Ascending aorta (tissue), 2 donors: ENCODE data around the gene DMKN. TPM values are rescaled to one million over a fixed set of nuclear protein-coding genes. Genes with fewer than 3 reads are reported as not detected.

Source experiments
- DNase-seq, 2 donors: peaks; one replicate each; pipeline ENCODE4 v3.0.0-alpha.2; 2019; ENCODE audit warnings: low spot score in 2 of 2
- H3K27ac ChIP-seq, 2 donors: fragments of 200-600 bp; sonication (generic); one replicate each; pipeline ENCODE4 v1.5.1; 2016 to 2017; ENCODE audit warnings: mild to moderate bottlenecking in 1 of 2
- H3K27me3 ChIP-seq: fragments of 200-600 bp; sonication (generic); one replicate; pipeline ENCODE4 v1.5.1; 2017
- H3K36me3 ChIP-seq, 2 donors: fragments of 200-600 bp; sonication (generic); one replicate each; pipeline ENCODE4 v1.5.1; 2016
- H3K4me1 ChIP-seq, 2 donors: fragments of 200-600 bp; sonication (generic); one replicate each; pipeline ENCODE4 v1.5.1; 2016 to 2017; ENCODE audit warnings: mild to moderate bottlenecking in 1 of 2
- H3K4me3 ChIP-seq, 2 donors: fragments of 200-600 bp; sonication (generic); one replicate each; pipeline ENCODE4 v1.5.1; 2016 to 2017; ENCODE audit warnings: mild to moderate bottlenecking in 1 of 2
- H3K9me3 ChIP-seq, 2 donors: fragments of 200-600 bp; sonication (generic); one replicate each; pipeline ENCODE4 v1.5.1; 2016
- intact Hi-C: fragments of 100-400 bp; cut with DNase I; formaldehyde crosslinking; loops from one replicate; pipeline ENCODE4 v1.15.1; 2023
- total RNA-seq: library from RNA; depleted of rRNA; stranded (reverse); fragments of >200 nt; gene quantifications from one replicate; pipeline ENCODE4 v1.1.0, GENCODE V29; 2016
- TF ChIP-seq, protein P1 (sequence below), 3 experiments: fragments of 200-600 bp in 2 of 3; fragments of 450-650 bp in 1 of 3; sonication (generic) in 2 of 3; IDR thresholded peaks; one replicate each; pipeline ENCODE4 v1.5.1; 2016 to 2019; ENCODE audit warnings: antibody characterized with exemption in 3 of 3, mild to moderate bottlenecking in 1 of 3, moderate library complexity in 1 of 3

Gene DMKN
- total RNA-seq, 1 donor from 2014 or later: 1.7 TPM

DNA sequence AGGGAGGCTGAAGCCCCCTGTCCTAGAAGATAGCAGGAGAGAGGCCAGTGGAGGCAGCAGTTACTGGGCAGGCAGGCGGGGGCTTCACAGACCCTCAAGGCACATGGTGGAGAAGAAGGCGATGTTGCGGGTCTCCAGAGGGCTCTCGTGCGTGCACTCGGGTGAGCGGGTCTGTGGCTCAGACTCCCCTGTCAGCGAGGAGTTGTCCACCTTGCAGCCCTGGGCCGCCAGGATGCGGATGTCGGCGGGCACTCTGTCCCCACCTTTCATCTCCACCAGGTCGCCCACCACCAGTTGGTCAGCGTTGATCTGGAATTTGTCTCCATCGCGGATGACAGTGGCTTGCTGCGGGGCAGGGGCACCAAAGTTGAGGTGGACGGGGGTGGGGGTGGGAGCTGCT is 46.8 kb upstream of the DMKN start:
- no peak for DNase-seq
- TF ChIP-seq, protein P1, sequence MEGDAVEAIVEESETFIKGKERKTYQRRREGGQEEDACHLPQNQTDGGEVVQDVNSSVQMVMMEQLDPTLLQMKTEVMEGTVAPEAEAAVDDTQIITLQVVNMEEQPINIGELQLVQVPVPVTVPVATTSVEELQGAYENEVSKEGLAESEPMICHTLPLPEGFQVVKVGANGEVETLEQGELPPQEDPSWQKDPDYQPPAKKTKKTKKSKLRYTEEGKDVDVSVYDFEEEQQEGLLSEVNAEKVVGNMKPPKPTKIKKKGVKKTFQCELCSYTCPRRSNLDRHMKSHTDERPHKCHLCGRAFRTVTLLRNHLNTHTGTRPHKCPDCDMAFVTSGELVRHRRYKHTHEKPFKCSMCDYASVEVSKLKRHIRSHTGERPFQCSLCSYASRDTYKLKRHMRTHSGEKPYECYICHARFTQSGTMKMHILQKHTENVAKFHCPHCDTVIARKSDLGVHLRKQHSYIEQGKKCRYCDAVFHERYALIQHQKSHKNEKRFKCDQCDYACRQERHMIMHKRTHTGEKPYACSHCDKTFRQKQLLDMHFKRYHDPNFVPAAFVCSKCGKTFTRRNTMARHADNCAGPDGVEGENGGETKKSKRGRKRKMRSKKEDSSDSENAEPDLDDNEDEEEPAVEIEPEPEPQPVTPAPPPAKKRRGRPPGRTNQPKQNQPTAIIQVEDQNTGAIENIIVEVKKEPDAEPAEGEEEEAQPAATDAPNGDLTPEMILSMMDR (IDR thresholded peaks at IDR 0.05): no peak
- H3K36me3 ChIP-seq: no peaks in the 10 kb centered on the region
- H3K4me1 ChIP-seq: peaks cover 0 to 6% of the 10 kb centered on the region in 2 donors
- intact Hi-C loops: no loop called here
- H3K27ac ChIP-seq: no peak overlapping the region
- H3K9me3 ChIP-seq: no peaks in the 10 kb centered on the region
- H3K4me3 ChIP-seq: no peak overlapping the region
- H3K27me3 ChIP-seq: peaks cover 9% of the 10 kb centered on the region

DNA sequence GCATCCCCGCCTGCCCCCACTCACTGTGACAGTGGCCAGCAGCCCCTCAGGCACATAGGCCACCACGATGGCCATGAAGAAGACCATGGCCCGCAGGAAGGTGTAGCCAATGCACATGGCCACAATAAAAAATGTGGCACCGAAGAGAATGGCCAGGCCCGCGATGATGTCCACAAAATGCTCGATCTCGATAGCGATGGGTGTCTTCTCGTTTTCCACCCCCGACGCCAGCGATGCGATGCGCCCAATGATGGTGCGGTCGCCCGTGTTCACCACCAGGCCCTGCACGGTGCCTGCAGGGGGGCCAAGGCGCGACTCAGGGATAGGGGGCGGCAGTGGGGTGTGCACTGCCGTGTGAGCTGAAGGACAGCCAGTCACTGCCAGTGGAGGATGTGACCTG is 46.3 kb upstream of the DMKN start:
- no peaks in the 10 kb centered on the region for H3K9me3 ChIP-seq
- no peak overlapping the region for H3K27ac ChIP-seq
- peaks cover 9% of the 10 kb centered on the region for H3K27me3 ChIP-seq
- DNase-seq: no peak
- TF ChIP-seq, protein P1 (IDR thresholded peaks at IDR 0.05): no peak
- H3K4me1 ChIP-seq: peaks cover 0 to 6% of the 10 kb centered on the region in 2 donors
- H3K4me3 ChIP-seq: no peak overlapping the region
- no peaks in the 10 kb centered on the region for H3K36me3 ChIP-seq
- intact Hi-C loops: no loop called here

DNA sequence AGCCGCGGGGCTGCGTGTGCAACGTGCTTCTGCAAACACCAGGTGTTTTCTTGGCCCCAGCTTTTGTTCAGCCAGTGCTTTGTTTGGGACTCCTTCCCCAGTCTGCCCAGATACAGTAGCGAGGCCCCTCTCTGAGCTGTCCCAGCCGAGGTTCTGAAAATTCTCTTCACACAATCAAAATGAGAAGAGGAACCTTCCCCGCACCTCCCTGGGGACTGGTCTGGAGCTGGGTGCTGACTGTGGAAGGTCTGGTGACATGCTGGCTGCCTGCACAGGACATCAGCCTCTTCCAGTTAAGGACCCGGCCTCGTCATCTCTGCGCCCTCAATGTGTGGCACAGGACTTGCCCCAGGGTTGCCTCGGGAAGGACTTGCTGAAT is 45.8 kb upstream of the DMKN start:
- intact Hi-C loops: no loop called here
- peaks cover 0 to 6% of the 10 kb centered on the region in 2 donors for H3K4me1 ChIP-seq
- no peaks in the 10 kb centered on the region for H3K36me3 ChIP-seq
- no peaks in the 10 kb centered on the region for H3K9me3 ChIP-seq
- H3K4me3 ChIP-seq: no peak overlapping the region
- TF ChIP-seq, protein P1 (IDR thresholded peaks at IDR 0.05): no peak
- H3K27me3 ChIP-seq: peaks cover 9% of the 10 kb centered on the region
- H3K27ac ChIP-seq: no peak overlapping the region
- no peak for DNase-seq

DNA sequence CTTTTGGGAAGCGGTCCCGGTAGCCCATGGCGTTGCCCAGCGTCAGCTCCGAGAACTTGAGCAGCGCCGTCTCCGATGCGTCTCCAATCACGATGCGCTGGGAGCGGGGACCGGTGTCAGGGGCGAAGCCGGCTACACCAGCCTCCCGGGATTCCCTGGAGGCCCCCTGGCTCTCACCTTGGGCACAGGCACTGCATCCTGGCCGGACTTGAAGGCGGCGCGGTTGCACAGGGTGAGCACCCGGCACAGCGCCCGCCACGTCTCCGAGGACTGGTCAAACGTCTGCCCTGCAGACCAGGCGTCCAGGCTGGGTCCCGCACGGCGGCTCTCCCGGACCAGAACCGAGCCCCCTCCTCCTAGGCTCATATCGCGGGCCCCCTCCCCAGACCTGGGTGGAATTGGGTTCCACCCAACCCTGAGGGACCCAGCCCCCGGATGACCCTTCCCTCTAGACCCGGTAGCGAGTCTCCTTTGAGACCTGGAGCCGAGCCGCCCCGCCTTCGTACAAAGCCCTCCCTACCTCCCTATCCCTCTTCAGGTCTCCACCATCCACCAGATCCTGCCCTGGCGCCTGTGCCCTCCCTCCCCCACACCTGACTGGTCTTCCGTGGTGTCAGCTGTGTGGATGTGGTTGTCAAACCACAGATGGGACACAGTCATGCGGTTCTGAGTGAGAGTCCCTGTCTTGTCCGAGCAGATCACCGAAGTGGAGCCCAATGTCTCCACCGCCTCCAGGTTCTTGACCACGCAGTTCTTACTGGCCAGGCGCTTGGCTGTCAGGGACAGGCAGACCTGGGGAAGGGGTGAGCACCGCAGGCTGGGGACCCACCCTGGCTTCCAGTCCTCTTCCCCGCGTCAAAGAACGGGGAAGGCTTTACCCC is 45.2 kb upstream of the DMKN start:
- intact Hi-C loops: no loop called here
- TF ChIP-seq, protein P1 (IDR thresholded peaks at IDR 0.05): no peak
- no peaks in the 10 kb centered on the region for H3K9me3 ChIP-seq
- H3K36me3 ChIP-seq: no peaks in the 10 kb centered on the region
- DNase-seq: no peak
- peaks cover 0 to 6% of the 10 kb centered on the region in 2 donors for H3K4me1 ChIP-seq
- no peak overlapping the region for H3K27ac ChIP-seq
- H3K27me3 ChIP-seq: peaks cover 9% of the 10 kb centered on the region
- peak overlapping the region; percentile 41 to 42 for H3K4me3 ChIP-seq

DNA sequence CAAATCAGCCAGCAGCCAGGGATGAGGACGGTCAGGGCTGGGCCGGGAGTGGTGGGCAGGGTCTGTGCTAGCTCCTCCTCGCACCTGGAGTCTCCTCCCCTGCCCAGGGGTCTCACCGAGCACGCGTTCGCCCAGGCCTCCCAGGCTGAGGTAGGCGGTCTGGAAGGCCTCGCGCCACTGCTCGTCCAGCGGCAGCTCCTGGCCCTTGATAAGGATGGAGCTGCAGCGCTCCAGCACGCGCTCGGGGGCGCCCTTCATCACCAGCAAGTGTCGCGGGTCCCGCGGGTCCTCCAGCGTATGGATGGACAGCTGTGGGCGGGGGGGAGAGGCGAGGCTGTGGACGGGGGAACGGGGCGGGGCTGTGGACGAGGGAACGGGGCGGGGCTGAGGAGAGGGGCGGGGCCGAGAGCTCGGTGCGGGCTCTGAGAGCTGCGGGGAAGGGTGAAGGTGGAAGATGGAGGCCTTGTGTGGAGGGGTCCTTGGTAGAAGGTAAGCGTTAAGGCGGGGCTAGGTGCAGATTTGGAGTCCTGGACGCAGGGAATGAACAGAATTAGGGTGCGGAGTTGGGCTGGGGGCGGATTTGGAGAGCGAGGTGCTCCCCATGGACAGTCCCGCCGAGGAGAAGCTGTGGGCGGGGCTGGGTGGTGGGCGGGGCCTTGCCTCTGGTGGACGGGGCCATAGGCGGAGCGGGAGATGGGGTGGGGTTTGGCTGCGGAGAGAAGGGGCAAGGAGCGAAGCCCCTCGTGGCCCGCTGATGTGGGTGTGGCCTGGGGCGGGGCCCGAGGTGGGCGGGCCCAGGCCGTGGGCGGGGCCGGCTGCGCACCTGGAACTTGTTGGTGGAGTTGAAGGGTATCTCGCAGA is 44.3 kb upstream of the DMKN start:
- Histone ChIP-seq H3K36me3 (no peaks in the 10 kb centered on the region), H3K27ac (no peak overlapping the region), H3K4me3 (peak overlapping the region; percentile 41 to 42), H3K9me3 (no peaks in the 10 kb centered on the region), H3K4me1 (peaks cover 0 to 6% of the 10 kb centered on the region in 2 donors), H3K27me3 (peaks cover 9% of the 10 kb centered on the region)
- no peak for DNase-seq
- TF ChIP-seq, protein P1 (IDR thresholded peaks at IDR 0.05): no peak
- intact Hi-C loops: no loop called here
